Measurements from ENCODE around the gene OS9.
"Not testable (repeated sequence)": the region's sequence is repeated elsewhere in the genome, so short reads cannot be mapped to it uniquely, and the experiment has no call there.

DNA sequence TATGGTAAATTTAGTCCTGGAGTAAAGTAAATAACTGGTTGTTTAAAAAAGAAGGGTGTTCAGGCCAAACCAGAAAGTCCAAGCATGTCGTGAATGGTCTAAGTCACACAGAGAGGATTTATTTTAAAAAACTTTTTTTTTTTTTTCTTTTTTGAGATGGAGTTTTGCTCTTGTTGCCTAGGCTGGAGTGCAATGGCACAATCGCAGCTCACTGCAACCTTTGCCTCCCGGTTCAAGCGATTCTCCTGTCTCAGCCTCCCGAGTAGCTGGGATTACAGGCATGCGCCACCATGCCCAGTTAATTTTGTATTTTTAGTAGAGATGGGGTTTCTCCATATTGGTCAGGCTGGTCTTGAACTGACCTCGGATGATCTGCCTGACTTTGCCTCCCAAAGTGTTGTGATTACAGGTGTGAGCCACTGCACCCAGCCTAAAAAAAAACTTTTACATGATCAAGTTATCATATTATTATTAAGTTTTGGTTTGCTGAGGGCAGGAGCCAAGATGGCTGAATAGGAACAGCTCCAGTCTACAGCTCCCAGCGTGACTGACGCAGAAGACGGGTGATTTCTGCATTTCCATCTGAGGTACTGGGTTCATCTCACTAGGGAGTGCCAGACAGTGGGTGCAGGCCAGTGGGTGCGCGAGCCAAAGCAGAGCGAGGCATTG, 47.8 kb upstream of the OS9 start:
- TF ChIP-seq POLR2A (IDR thresholded peaks at IDR 0.05; ENCODE audit: low read depth); POLR2AphosphoS5 (IDR thresholded peaks at IDR 0.05); EP300 (IDR thresholded peaks at IDR 0.05): not testable (repeated sequence)
- TF ChIP-seq, protein P1, sequence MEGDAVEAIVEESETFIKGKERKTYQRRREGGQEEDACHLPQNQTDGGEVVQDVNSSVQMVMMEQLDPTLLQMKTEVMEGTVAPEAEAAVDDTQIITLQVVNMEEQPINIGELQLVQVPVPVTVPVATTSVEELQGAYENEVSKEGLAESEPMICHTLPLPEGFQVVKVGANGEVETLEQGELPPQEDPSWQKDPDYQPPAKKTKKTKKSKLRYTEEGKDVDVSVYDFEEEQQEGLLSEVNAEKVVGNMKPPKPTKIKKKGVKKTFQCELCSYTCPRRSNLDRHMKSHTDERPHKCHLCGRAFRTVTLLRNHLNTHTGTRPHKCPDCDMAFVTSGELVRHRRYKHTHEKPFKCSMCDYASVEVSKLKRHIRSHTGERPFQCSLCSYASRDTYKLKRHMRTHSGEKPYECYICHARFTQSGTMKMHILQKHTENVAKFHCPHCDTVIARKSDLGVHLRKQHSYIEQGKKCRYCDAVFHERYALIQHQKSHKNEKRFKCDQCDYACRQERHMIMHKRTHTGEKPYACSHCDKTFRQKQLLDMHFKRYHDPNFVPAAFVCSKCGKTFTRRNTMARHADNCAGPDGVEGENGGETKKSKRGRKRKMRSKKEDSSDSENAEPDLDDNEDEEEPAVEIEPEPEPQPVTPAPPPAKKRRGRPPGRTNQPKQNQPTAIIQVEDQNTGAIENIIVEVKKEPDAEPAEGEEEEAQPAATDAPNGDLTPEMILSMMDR (IDR thresholded peaks at IDR 0.05), result not testable (repeated sequence)

Data from esophagus muscularis mucosa (tissue), 4 donors.